ENCODE data around the gene RNPS1.
A peak's percentile ranks its signal among the peaks of the same experiment; 100 is the strongest.

DNA sequence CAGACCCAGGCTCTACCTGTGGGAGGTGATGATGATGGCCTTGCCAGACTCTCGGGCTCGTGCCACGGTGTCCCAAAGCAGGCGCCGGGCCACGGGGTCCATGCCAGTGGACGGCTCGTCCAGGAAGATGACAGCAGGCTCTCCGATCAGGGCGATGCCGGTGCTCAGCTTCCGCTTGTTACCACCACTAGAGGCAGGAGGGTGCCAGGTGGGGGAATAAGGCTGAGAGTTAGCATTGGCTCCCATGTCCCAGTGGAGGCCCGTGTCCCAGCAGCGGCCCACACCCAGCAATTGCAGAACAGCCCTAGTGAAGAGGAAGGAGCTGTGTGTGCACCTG lies 10.3 kb upstream of the RNPS1 start:
- TF ChIP-seq, protein P1, sequence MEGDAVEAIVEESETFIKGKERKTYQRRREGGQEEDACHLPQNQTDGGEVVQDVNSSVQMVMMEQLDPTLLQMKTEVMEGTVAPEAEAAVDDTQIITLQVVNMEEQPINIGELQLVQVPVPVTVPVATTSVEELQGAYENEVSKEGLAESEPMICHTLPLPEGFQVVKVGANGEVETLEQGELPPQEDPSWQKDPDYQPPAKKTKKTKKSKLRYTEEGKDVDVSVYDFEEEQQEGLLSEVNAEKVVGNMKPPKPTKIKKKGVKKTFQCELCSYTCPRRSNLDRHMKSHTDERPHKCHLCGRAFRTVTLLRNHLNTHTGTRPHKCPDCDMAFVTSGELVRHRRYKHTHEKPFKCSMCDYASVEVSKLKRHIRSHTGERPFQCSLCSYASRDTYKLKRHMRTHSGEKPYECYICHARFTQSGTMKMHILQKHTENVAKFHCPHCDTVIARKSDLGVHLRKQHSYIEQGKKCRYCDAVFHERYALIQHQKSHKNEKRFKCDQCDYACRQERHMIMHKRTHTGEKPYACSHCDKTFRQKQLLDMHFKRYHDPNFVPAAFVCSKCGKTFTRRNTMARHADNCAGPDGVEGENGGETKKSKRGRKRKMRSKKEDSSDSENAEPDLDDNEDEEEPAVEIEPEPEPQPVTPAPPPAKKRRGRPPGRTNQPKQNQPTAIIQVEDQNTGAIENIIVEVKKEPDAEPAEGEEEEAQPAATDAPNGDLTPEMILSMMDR (IDR thresholded peaks at IDR 0.05; ENCODE audit: low read length) = peak; percentile 27; the same call in 1 of the 2 replicates
- TF ChIP-seq EZH2phosphoT487 (IDR thresholded peaks at IDR 0.05; ENCODE audit: low read length) = no peak
- no peak for TF ChIP-seq EZH2 (optimal IDR thresholded peaks at IDR 0.05; ENCODE audit: low read depth, low read length)

Measured in MM.1S (cell line).